Fibroblast of pulmonary artery (primary cell): ENCODE measurements around the gene CMTM2.
"Not testable (repeated sequence)": the region's sequence is repeated elsewhere in the genome, so short reads cannot be mapped to it uniquely, and the experiment has no call there.

ENCODE experiments used
- DNase-seq: peaks from one replicate; pipeline ENCODE4 v3.0.0-alpha.2; 2010; ENCODE audit warnings: low read depth
- H3K4me3 ChIP-seq: replicated peaks from 2 replicates; pipeline ENCODE4 v1.5.1; 2011; ENCODE audit warnings: low read depth, mild to moderate bottlenecking, control low read depth, low read length, moderate library complexity
- CTCF ChIP-seq: IDR thresholded peaks from 2 replicates; pipeline ENCODE4 v1.5.1; 2011; ENCODE audit warnings: mild to moderate bottlenecking, control low read depth, low read length, inconsistent platforms; ENCODE audit errors: missing control alignments

Gene CMTM2

GRCh38 chr16:66594739-66595138, 15.5 kb downstream of the CMTM2 start:
- no peak for TF ChIP-seq CTCF
- no peak for DNase-seq
- no peak overlapping the region for H3K4me3 ChIP-seq

GRCh38 chr16:66596559-66596958, 17.3 kb downstream of the CMTM2 start:
- not testable (repeated sequence) for DNase-seq, H3K4me3 ChIP-seq

GRCh38 chr16:66596986-66597848, 18.0 kb downstream of the CMTM2 start:
- TF ChIP-seq CTCF = no peak
- DNase-seq = no peak
- no peak overlapping the region for H3K4me3 ChIP-seq

GRCh38 chr16:66598111-66598510, 18.8 kb downstream of the CMTM2 start:
- TF ChIP-seq CTCF = no peak
- DNase-seq = no peak
- no peak overlapping the region for H3K4me3 ChIP-seq

- DNase-seq = no peak
- no peak overlapping the region for H3K4me3 ChIP-seq
- no peak for TF ChIP-seq CTCF
Measured at GRCh38 chr16:66599726-66600125, 20.5 kb downstream of the CMTM2 start.

DNA sequence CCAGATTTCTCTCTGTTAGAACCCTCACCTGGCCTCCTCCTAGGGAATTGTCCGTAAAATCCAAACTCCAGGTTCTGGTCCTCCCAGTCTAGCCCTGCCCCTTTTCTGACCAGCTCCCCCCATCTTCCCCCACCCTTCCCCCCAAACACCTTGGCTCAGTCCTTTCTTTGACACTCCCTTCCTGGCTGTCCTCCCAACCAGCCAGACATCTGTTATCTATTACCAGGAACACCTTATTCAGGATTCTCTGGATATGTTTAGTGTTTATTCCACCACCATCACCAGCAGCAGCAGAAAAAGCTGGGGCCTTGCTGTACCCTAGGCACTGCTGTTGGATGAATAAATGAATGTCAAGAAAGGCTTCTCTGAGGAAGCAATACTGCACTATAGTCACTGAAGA, 21.2 kb downstream of the CMTM2 start:
- H3K4me3 ChIP-seq = no peak overlapping the region
- no peak for DNase-seq
- no peak for TF ChIP-seq CTCF

GRCh38 chr16:66601471-66601870, 22.2 kb downstream of the CMTM2 start:
- no peak for DNase-seq
- no peak for TF ChIP-seq CTCF
- no peak overlapping the region for H3K4me3 ChIP-seq
